OCI-LY7 (cell line): Measurements from ENCODE around the gene MICAL3.

Experiments used
- EZH2phosphoT487 ChIP-seq: fragments of 200-600 bp; sonication (generic); IDR thresholded peaks from 2 replicates; pipeline ENCODE4 v1.6.1; 2018; ENCODE audit warnings: low read depth, borderline replicate concordance, mild to moderate bottlenecking, mixed run types, antibody characterized with exemption, low read length, moderate library complexity, mixed read lengths
- TF ChIP-seq, protein P1 (sequence below): fragments of 200-600 bp; sonication (generic); conservative IDR thresholded peaks from 2 replicates; pipeline ENCODE4 v1.5.1; 2014; ENCODE audit warnings: mild to moderate bottlenecking, antibody characterized with exemption, low read length, moderate library complexity, mixed read lengths

DNA sequence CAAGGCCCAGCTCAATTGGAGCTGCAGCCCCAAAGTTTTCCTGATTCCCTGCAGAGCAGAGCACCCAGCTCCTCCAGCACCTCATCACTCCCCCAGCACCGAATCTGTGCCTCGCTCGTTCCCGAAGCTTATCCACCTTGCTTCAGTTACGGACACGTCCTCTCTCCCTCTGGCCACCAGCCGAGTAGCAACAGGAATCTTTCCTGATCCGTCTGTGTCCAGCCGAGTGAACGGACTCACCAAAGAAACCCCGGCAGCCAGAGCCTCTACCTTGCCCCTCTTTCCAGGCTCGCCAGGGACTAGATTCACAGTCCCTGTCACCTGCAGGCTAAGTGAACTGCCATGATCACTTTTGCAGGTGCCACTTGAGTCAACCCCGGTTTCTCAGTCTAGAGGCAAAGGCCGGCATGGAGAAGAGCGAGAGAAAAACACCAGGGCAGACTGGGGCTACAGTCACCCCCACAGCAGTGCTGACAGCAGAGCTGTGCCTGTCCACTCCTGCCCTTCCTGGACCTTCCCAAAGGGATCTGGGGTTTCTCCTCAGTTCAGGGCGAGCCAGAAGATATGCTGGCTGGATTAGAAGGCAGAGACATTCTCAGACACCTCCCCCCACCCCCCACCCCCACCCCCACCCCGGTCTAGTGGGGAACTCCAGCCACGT, 282.4 kb downstream of the MICAL3 start:
- TF ChIP-seq, protein P1, sequence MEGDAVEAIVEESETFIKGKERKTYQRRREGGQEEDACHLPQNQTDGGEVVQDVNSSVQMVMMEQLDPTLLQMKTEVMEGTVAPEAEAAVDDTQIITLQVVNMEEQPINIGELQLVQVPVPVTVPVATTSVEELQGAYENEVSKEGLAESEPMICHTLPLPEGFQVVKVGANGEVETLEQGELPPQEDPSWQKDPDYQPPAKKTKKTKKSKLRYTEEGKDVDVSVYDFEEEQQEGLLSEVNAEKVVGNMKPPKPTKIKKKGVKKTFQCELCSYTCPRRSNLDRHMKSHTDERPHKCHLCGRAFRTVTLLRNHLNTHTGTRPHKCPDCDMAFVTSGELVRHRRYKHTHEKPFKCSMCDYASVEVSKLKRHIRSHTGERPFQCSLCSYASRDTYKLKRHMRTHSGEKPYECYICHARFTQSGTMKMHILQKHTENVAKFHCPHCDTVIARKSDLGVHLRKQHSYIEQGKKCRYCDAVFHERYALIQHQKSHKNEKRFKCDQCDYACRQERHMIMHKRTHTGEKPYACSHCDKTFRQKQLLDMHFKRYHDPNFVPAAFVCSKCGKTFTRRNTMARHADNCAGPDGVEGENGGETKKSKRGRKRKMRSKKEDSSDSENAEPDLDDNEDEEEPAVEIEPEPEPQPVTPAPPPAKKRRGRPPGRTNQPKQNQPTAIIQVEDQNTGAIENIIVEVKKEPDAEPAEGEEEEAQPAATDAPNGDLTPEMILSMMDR: no peak
- TF ChIP-seq EZH2phosphoT487: no peak
